Right atrium auricular region (tissue), 2 donors: ENCODE data around the gene KLRD1. TPM values are rescaled to one million over a fixed set of nuclear protein-coding genes. Genes with fewer than 3 reads are reported as not detected.
"Not testable (repeated sequence)": the region's sequence is repeated elsewhere in the genome, so short reads cannot be mapped to it uniquely, and the experiment has no call there.

Experiments used
- DNase-seq: peaks from one replicate; pipeline ENCODE4 v3.0.0-alpha.2; 2019; ENCODE audit warnings: low spot score
- H3K27ac ChIP-seq, 2 donors: fragments of 200-600 bp; sonication (generic); 1 replicate in 1 of 2; 2 replicates in 1 of 2; pipeline ENCODE4 v1.5.1; 2016 to 2019
- H3K27me3 ChIP-seq, 2 donors: fragments of 200-600 bp; sonication (generic); one replicate each; pipeline versions ENCODE4 v1.5.1 to v1.6.0; 2017 to 2019
- H3K36me3 ChIP-seq: fragments of 200-600 bp; sonication (generic); one replicate; pipeline ENCODE4 v1.5.1; 2016
- H3K4me1 ChIP-seq, 2 donors: fragments of 200-600 bp; sonication (generic); one replicate each; pipeline versions ENCODE4 v1.5.1 to v1.6.0; 2017 to 2019
- H3K4me3 ChIP-seq, 2 donors: fragments of 200-600 bp; sonication (generic); 1 replicate in 1 of 2; 2 replicates in 1 of 2; pipeline ENCODE4 v1.5.1; 2017 to 2019; ENCODE audit warnings: mild to moderate bottlenecking in 1 of 2, moderate library complexity in 1 of 2
- H3K9me3 ChIP-seq, 2 donors: fragments of 200-600 bp; sonication (generic); one replicate each; pipeline ENCODE4 v1.5.1; 2019
- total RNA-seq, 2 donors: library from RNA; depleted of rRNA; stranded (reverse); fragments of >200 nt; gene quantifications; one replicate each; pipeline ENCODE4 v1.1.0, GENCODE V29; 2016
- TF ChIP-seq, protein P1 (sequence below), 2 donors: fragments of 200-600 bp; sonication (generic); IDR thresholded peaks; one replicate each; pipeline ENCODE4 v1.5.1; 2019; ENCODE audit warnings: antibody characterized with exemption in 2 of 2

KLRD1 gene
- total RNA-seq, 2 donors from 2014 or later, result 0.82 to 0.94 TPM

GRCh38 chr12:10341892-10342509, 34.3 kb downstream of the KLRD1 start:
- Histone ChIP-seq H3K36me3 (no peaks in the 10 kb centered on the region), H3K9me3 (no peaks in the 10 kb centered on the region), H3K27ac (no peak overlapping the region), H3K4me3 (no peak overlapping the region), H3K27me3 (no peaks in the 10 kb centered on the region), H3K4me1 (no peaks in the 10 kb centered on the region)
- TF ChIP-seq, protein P1, sequence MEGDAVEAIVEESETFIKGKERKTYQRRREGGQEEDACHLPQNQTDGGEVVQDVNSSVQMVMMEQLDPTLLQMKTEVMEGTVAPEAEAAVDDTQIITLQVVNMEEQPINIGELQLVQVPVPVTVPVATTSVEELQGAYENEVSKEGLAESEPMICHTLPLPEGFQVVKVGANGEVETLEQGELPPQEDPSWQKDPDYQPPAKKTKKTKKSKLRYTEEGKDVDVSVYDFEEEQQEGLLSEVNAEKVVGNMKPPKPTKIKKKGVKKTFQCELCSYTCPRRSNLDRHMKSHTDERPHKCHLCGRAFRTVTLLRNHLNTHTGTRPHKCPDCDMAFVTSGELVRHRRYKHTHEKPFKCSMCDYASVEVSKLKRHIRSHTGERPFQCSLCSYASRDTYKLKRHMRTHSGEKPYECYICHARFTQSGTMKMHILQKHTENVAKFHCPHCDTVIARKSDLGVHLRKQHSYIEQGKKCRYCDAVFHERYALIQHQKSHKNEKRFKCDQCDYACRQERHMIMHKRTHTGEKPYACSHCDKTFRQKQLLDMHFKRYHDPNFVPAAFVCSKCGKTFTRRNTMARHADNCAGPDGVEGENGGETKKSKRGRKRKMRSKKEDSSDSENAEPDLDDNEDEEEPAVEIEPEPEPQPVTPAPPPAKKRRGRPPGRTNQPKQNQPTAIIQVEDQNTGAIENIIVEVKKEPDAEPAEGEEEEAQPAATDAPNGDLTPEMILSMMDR (IDR thresholded peaks at IDR 0.05), result no peak
- DNase-seq, result no peak

DNA sequence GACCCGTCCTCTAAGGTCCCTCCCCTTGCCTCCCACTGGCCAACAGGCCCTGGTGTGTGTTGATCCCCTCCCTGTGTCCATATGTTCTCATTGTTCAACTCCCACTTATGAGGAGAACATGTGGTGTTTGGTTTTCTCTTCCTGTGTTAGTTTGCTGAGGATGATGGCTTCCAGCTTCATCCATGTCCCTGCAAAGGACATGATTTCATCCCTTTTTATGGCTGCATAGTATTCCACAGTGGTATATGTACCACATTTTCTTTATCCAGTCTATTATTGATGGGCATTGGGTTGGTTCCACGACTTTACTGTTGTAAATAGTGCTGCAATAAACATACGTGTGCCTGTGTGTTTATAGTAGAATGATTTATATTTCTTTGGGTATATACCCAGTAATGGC, 43.8 kb downstream of the KLRD1 start:
- H3K9me3 ChIP-seq, DNase-seq, H3K27me3 ChIP-seq, H3K27ac ChIP-seq, H3K36me3 ChIP-seq, H3K4me1 ChIP-seq, H3K4me3 ChIP-seq: not testable (repeated sequence)

DNA sequence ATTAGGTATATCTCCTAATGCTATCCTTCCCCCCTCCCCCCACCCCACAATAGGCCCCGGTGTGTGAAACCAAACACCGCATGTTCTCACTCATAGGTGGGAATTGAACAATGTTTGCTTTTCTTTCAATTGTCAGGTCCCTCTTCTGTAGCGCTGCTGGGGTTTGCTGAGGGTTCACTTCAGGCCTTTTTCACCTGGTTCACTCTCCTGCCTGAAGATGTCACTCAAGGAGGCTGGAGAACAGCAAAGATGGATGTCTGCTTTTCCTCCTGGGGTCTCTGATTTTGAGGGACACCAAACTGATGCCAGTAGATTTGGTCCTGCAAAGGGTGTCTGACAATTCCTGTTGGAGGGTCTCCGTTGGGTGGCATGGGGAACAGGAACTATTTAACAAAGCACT, 46.4 kb downstream of the KLRD1 start:
- no peak for DNase-seq
- H3K36me3 ChIP-seq, result no peaks in the 10 kb centered on the region
- H3K27ac ChIP-seq, result no peak overlapping the region
- H3K4me1 ChIP-seq, result no peaks in the 10 kb centered on the region
- no peak overlapping the region for H3K4me3 ChIP-seq
- no peaks in the 10 kb centered on the region for H3K27me3 ChIP-seq
- peaks cover 0 to 6% of the 10 kb centered on the region in 2 donors for H3K9me3 ChIP-seq
- TF ChIP-seq, protein P1 (IDR thresholded peaks at IDR 0.05), result no peak

GRCh38 chr12:10354502-10354901, 46.8 kb downstream of the KLRD1 start:
- Histone ChIP-seq H3K36me3 (no peaks in the 10 kb centered on the region), H3K4me3 (no peak overlapping the region), H3K9me3 (peaks cover 0 to 6% of the 10 kb centered on the region in 2 donors), H3K27ac (no peak overlapping the region), H3K27me3 (no peaks in the 10 kb centered on the region), H3K4me1 (no peaks in the 10 kb centered on the region)
- TF ChIP-seq, protein P1 (IDR thresholded peaks at IDR 0.05), result no peak
- no peak for DNase-seq

DNA sequence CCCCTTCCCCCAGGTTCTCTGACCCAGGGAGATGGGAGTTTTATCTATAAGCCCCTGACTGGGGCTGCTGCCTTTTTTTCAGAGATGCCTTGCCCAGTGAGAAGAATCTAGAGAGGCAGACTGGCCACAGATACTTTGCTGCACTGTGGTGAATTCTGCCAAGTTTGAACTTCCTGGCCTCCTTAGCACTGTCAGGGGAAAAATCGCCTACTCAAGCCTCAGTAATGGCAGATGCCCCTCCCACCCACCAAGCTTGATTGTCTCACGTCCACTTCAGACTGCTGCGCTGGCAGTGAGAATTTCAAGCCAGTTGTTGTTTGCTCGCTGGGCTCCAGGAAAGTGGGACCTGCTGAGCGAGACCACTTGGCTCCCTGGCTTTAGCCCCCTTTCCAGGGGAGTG, 50.5 kb downstream of the KLRD1 start:
- no peaks in the 10 kb centered on the region for H3K9me3 ChIP-seq
- DNase-seq, result no peak
- H3K27me3 ChIP-seq, result no peaks in the 10 kb centered on the region
- H3K4me3 ChIP-seq, result no peak overlapping the region
- peaks cover 0 to 8% of the 10 kb centered on the region in 2 donors for H3K4me1 ChIP-seq
- no peak overlapping the region for H3K27ac ChIP-seq
- H3K36me3 ChIP-seq, result no peaks in the 10 kb centered on the region
- TF ChIP-seq, protein P1 (IDR thresholded peaks at IDR 0.05), result no peak

- H3K36me3 ChIP-seq, result no peaks in the 10 kb centered on the region
- no peak for DNase-seq
- no peak overlapping the region for H3K4me3 ChIP-seq
- no peaks in the 10 kb centered on the region for H3K9me3 ChIP-seq
- no peaks in the 10 kb centered on the region for H3K27me3 ChIP-seq
- H3K27ac ChIP-seq, result no peak overlapping the region
- peaks cover 0 to 8% of the 10 kb centered on the region in 2 donors for H3K4me1 ChIP-seq
- TF ChIP-seq, protein P1 (IDR thresholded peaks at IDR 0.05), result no peak
Observed at GRCh38 chr12:10358969-10359368, 51.3 kb downstream of the KLRD1 start.
